ENCODE data around the gene EEF1AKMT3. TPM values are rescaled to one million over a fixed set of nuclear protein-coding genes. Genes with fewer than 3 reads are reported as not detected.

Gene EEF1AKMT3
- total and polyA plus RNA-seq, 7 donors = 0.62 to 2.0 (median 1.3) TPM

DNA sequence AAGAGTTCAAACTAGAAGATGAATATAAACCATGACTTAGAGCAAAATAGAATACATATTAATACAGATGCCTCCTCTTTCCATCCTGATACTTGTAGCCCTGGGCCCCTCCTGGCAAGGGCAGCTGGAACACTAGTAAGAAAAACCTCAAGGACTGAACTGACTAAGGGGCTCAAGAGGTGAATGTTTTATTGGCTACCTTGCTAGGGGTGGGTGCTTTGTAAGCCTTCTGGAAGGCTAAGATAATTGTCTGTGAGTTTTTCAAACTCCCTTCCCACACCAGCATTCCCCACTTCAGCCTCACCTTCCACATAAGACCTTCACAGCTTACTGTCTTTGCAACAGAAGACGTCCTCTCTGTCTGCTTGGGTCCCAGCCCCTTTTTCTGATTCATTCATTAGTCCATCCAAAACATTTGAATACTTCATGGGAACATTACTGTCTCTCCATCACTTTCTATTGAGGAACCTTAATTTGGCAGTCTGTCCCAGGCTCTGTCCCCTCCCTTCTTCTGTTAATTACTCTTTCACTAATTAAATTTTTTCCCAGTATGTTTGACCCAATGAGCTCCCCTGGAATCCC, 18.6 kb upstream of the EEF1AKMT3 start:
- H3K4me3 ChIP-seq = peak overlapping the region; percentile 72
- TF ChIP-seq, protein P1, sequence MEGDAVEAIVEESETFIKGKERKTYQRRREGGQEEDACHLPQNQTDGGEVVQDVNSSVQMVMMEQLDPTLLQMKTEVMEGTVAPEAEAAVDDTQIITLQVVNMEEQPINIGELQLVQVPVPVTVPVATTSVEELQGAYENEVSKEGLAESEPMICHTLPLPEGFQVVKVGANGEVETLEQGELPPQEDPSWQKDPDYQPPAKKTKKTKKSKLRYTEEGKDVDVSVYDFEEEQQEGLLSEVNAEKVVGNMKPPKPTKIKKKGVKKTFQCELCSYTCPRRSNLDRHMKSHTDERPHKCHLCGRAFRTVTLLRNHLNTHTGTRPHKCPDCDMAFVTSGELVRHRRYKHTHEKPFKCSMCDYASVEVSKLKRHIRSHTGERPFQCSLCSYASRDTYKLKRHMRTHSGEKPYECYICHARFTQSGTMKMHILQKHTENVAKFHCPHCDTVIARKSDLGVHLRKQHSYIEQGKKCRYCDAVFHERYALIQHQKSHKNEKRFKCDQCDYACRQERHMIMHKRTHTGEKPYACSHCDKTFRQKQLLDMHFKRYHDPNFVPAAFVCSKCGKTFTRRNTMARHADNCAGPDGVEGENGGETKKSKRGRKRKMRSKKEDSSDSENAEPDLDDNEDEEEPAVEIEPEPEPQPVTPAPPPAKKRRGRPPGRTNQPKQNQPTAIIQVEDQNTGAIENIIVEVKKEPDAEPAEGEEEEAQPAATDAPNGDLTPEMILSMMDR (IDR thresholded peaks at IDR 0.05) = no peak
- peak overlapping the region; percentile 9 for H3K27ac ChIP-seq
- intact Hi-C loops (cut with DNase I) = no loop called here
- 14 to 32% (median 22%) methylated on average over 1 of the region's 1 CpG for WGBS, 3 donors
- H3K4me1 ChIP-seq = peaks cover 26% of the 10 kb centered on the region
- DNase-seq = no peak
- no peak for ATAC-seq
- H3K36me3 ChIP-seq (ENCODE audit: insufficient read depth in 1 of 2, low read depth in 1 of 2) = peaks cover 9 to 38% of the 10 kb centered on the region in 2 donors
- no peaks in the 10 kb centered on the region for H3K9me3 ChIP-seq
- H3K27me3 ChIP-seq (ENCODE audit: insufficient read depth in 3 of 3, low read length in 2 of 3) = peaks cover 0 to 4% (median 0%) of the 10 kb centered on the region in 3 donors

GRCh38 chr12:57754411-57755193, 17.8 kb upstream of the EEF1AKMT3 start, which contains the start of gene MARCHF9:
TSS of gene MARCHF9 (plus strand) at chr12:57755103. CDS start at chr12:57755529, 426 bp downstream.
- H3K27me3 ChIP-seq (ENCODE audit: insufficient read depth in 3 of 3, low read length in 2 of 3) = peaks cover 0 to 4% (median 0%) of the 10 kb centered on the region in 3 donors
- H3K9me3 ChIP-seq = no peaks in the 10 kb centered on the region
- peaks cover 5 to 34% of the 10 kb centered on the region in 2 donors for H3K36me3 ChIP-seq (ENCODE audit: insufficient read depth in 1 of 2, low read depth in 1 of 2)
- H3K4me3 ChIP-seq = peak within 1 kb of the TSS; percentile 72
- ATAC-seq = no peak
- peaks cover 26% of the 10 kb centered on the region for H3K4me1 ChIP-seq
- H3K27ac ChIP-seq = no peak within 1 kb of the TSS
- intact Hi-C loops (cut with DNase I) = no loop called here
- DNase-seq = peak in 1 of 2 donors; percentile 54
- TF ChIP-seq, protein P1 (IDR thresholded peaks at IDR 0.05) = no peak
- WGBS, 3 donors = 1 to 3% (median 1%) methylated on average over 14 to 40 of the region's 41 CpGs

DNA sequence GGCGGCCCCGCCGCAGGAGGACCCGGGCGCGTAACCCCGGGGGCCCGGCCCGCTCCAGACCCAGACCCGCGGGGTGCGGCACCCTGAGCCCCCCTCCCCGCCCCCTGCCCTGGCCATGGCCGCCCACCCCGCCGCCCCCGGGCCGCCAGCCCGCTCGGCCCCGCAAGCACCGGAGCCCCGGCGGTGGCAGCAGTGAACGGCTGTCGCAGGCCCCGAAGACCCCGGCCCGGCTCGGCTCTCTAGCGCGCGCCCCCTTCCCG, 17.3 kb upstream of the EEF1AKMT3 start:
- intact Hi-C loops (cut with DNase I) = no loop called here
- ATAC-seq = no peak
- Histone ChIP-seq H3K27me3 (ENCODE audit: insufficient read depth in 3 of 3, low read length in 2 of 3) (peaks cover 0 to 4% (median 0%) of the 10 kb centered on the region in 3 donors), H3K4me1 (peaks cover 24% of the 10 kb centered on the region), H3K9me3 (no peaks in the 10 kb centered on the region), H3K4me3 (peak overlapping the region; percentile 72), H3K36me3 (ENCODE audit: insufficient read depth in 1 of 2, low read depth in 1 of 2) (peaks cover 5 to 29% of the 10 kb centered on the region in 2 donors), H3K27ac (no peak overlapping the region)
- TF ChIP-seq, protein P1 (IDR thresholded peaks at IDR 0.05) = no peak
- DNase-seq = no peak
- WGBS, 3 donors = 0 to 1% (median 0%) methylated on average over 4 to 34 of the region's 34 CpGs

DNA sequence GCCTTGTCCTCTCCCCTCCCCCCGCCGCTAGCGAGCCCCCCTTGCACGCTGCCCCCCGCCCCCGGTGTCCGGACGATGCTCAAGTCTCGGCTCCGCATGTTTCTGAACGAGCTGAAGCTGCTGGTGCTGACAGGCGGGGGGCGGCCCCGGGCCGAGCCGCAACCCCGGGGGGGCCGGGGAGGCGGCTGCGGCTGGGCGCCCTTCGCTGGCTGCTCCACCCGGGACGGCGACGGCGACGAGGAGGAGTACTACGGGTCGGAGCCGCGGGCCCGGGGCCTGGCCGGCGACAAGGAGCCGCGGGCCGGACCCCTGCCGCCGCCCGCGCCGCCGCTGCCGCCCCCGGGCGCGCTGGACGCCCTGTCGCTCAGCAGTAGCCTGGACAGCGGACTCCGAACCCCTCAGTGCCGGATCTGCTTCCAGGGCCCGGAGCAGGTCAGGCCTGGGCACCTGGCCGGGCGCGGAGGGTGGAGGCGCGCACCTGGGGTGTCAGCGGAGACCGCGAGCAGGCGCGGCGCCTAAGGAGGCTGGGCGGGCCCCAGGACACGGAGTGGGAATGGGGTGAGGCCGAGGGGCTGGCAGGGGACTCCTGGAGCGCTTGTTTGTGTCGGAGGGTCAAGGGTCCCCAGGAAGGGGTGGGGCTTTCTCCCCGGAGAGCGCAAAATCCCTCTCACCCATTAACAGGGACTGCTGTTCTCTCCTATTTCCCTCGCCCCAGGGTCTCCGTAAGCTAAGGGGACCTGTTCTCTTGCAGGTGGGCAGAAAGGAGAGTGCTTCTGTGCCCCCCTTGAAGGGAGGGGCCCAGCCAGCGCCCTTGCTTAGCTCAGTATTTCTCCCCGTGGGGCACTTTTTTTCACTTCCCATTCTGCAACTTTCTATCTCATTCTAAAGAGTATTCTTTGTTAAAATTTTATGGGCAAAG, 16.7 kb upstream of the EEF1AKMT3 start:
- intact Hi-C loops (cut with DNase I) = no loop called here
- Histone ChIP-seq H3K4me1 (peaks cover 18% of the 10 kb centered on the region), H3K9me3 (no peaks in the 10 kb centered on the region), H3K4me3 (peak overlapping the region; percentile 72), H3K36me3 (ENCODE audit: insufficient read depth in 1 of 2, low read depth in 1 of 2) (peaks cover 3 to 23% of the 10 kb centered on the region in 2 donors), H3K27me3 (ENCODE audit: insufficient read depth in 3 of 3, low read length in 2 of 3) (peaks cover 0 to 4% (median 0%) of the 10 kb centered on the region in 3 donors), H3K27ac (no peak overlapping the region)
- TF ChIP-seq, protein P1 (IDR thresholded peaks at IDR 0.05) = no peak
- DNase-seq (peak in 1 of 2 donors; percentile 62), ATAC-seq (no peak)
- 3 to 5% (median 5%) methylated on average over 45 to 76 of the region's 76 CpGs for WGBS, 3 donors
